Spleen (tissue), 7 donors: ENCODE measurements around the gene TRIO.

Experiments
- POLR2AphosphoS5 ChIP-seq, 3 donors: sonication (generic); formaldehyde crosslinking; IDR thresholded peaks; one replicate each; pipeline ENCODE4 v1.5.1; 2017; ENCODE audit warnings: antibody characterized with exemption in 3 of 3
- TF ChIP-seq, protein P1 (sequence below), 11 experiments: fragments of 200-600 bp in 7 of 11; fragments of 450-650 bp in 4 of 11; sonication (generic) in 4 of 11; IDR thresholded peaks in 8 of 11; conservative IDR thresholded peaks in 3 of 11; 1 replicate in 7 of 11; 2 replicates in 4 of 11; pipeline versions ENCODE4 v1.4.0 to v1.8.0; 2016 to 2021; ENCODE audit warnings: antibody characterized with exemption in 11 of 11, inconsistent platforms in 4 of 11, mild to moderate bottlenecking in 1 of 11
- donor health status: DM: no; HTN: no; CAD: no; lungs with moderate emphysema.
- donor health status: DM: no; HTN: no; CAD: no.
- donor health status: DM: no; HTN: no; CAD: no.

DNA sequence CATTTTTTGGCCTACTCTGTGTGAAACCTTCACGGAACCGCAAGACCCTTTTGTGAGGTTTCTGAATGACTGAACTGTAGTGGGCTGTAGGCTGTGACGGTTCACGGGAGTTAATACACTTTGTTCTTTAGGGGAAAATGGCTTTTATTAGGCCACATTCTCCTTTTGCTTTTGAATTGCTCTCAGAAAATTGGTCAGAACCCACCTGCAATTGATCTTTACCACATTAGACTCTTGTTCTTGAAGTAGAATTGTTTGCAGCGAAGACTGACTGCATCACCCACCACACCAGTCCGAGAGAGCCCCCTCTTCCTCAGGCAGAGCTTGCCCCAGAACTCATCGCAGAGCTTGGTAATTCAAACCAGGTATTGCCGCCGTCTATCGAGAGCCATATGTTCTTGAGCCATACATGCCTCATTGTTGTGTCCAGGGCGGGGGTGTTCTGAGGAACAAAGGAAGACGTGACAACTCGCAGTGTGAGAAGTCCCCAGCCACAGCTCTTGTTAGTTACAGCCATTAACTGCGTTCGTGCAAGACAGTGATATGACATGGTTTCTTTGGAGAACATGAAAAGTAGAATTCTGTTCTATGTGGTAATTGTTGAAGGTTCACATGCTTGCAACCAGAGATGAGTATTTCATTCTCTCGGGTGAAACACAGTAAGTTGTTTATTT, 272.0 kb downstream of the TRIO start:
- TF ChIP-seq, protein P1, sequence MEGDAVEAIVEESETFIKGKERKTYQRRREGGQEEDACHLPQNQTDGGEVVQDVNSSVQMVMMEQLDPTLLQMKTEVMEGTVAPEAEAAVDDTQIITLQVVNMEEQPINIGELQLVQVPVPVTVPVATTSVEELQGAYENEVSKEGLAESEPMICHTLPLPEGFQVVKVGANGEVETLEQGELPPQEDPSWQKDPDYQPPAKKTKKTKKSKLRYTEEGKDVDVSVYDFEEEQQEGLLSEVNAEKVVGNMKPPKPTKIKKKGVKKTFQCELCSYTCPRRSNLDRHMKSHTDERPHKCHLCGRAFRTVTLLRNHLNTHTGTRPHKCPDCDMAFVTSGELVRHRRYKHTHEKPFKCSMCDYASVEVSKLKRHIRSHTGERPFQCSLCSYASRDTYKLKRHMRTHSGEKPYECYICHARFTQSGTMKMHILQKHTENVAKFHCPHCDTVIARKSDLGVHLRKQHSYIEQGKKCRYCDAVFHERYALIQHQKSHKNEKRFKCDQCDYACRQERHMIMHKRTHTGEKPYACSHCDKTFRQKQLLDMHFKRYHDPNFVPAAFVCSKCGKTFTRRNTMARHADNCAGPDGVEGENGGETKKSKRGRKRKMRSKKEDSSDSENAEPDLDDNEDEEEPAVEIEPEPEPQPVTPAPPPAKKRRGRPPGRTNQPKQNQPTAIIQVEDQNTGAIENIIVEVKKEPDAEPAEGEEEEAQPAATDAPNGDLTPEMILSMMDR (IDR thresholded peaks at IDR 0.05 in 8 of 11, conservative IDR thresholded peaks at IDR 0.05 in 3 of 11), result no peak
- no peak for TF ChIP-seq POLR2AphosphoS5 (IDR thresholded peaks at IDR 0.05)
